Neural progenitor cell (in vitro differentiated cells): ENCODE data around the gene VASH2.

Experiments
- CTCF ChIP-seq: fragments of 200-600 bp; sonication (generic); IDR thresholded peaks from 2 replicates; pipeline ENCODE4 v1.5.1; 2017; ENCODE audit warnings: antibody characterized with exemption, mild to moderate bottlenecking
- EZH2 ChIP-seq: fragments of 200-600 bp; sonication (generic); IDR thresholded peaks from 2 replicates; pipeline ENCODE4 v1.6.1; 2017; ENCODE audit warnings: antibody characterized with exemption, mild to moderate bottlenecking, moderate library complexity

GRCh38 chr1:212984522-212985291 lies 34.4 kb downstream of the VASH2 start:
- no peak for TF ChIP-seq CTCF
- TF ChIP-seq EZH2 = no peak
